HEK293T (cell line): Measurements from ENCODE around the gene CCSER1.

Experiments used
- ARNT ChIP-seq: fragments of 450-650 bp; IDR thresholded peaks from 2 replicates; pipeline ENCODE4 v1.6.1; 2017; ENCODE audit warnings: mild to moderate bottlenecking
- BHLHE40 ChIP-seq: fragments of 450-650 bp; IDR thresholded peaks from 2 replicates; pipeline ENCODE4 v1.6.1; 2016; ENCODE audit warnings: mild to moderate bottlenecking, moderate library complexity, borderline replicate concordance
- CTBP1 ChIP-seq: fragments of 450-650 bp; IDR thresholded peaks from 2 replicates; pipeline ENCODE4 v1.6.1; 2016; ENCODE audit warnings: borderline replicate concordance
- ELF4 ChIP-seq: fragments of 450-650 bp; IDR thresholded peaks from 2 replicates; pipeline ENCODE4 v1.6.1; 2017; ENCODE audit warnings: antibody characterized with exemption
- FOXA1 ChIP-seq: fragments of 450-650 bp; IDR thresholded peaks from 2 replicates; pipeline ENCODE4 v1.6.1; 2016; ENCODE audit warnings: mild to moderate bottlenecking
- FOXK2 ChIP-seq: fragments of 450-650 bp; IDR thresholded peaks from 2 replicates; pipeline ENCODE4 v1.6.1; 2016; ENCODE audit warnings: mild to moderate bottlenecking
- FOXM1 ChIP-seq: fragments of 450-650 bp; IDR thresholded peaks from 2 replicates; pipeline ENCODE4 v1.6.1; 2017; ENCODE audit warnings: mild to moderate bottlenecking, borderline replicate concordance
- HDGF ChIP-seq: fragments of 450-650 bp; IDR thresholded peaks from 2 replicates; pipeline ENCODE4 v1.6.1; 2017; ENCODE audit warnings: antibody characterized with exemption, borderline replicate concordance
- L3MBTL2 ChIP-seq: fragments of 450-650 bp; conservative IDR thresholded peaks from 2 replicates; pipeline ENCODE4 v1.6.1; 2016; ENCODE audit warnings: mild to moderate bottlenecking
- NFRKB ChIP-seq: fragments of 450-650 bp; IDR thresholded peaks from 2 replicates; pipeline ENCODE4 v1.6.1; 2016; ENCODE audit warnings: mild to moderate bottlenecking, moderate library complexity
- SP1 ChIP-seq: fragments of 450-650 bp; IDR thresholded peaks from 2 replicates; pipeline ENCODE4 v1.6.1; 2017
- TARDBP ChIP-seq: fragments of 450-650 bp; IDR thresholded peaks from 2 replicates; pipeline ENCODE4 v1.6.1; 2016
- ZNF384 ChIP-seq: fragments of 450-650 bp; IDR thresholded peaks from 2 replicates; pipeline ENCODE4 v1.6.1; 2016

DNA sequence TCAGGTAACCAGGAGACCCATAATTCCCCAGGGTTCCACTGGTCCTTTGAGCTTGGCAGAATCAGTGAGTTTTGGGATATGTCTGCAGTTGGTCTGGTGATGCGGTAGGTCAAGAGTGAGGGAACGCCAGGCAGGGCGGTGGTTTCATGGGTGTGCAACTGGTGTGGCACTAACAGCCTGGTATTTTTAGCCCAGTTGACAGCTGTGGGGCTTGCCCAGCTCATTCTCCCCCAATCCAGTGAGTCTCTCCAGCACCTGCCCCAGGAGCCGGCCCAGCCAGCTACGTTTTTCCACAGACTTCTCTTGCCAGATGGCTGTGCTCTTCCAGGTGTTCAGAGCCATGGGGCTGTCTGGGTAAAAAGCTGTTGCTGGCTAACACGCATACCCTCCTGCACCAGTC is 1019.9 kb downstream of the CCSER1 start:
- no peak for TF ChIP-seq FOXM1
- TF ChIP-seq BHLHE40 = no peak
- no peak for TF ChIP-seq ELF4
- TF ChIP-seq FOXA1 = no peak
- no peak for TF ChIP-seq TARDBP
- TF ChIP-seq CTBP1 = no peak
- no peak for TF ChIP-seq ARNT
- no peak for TF ChIP-seq SP1
- TF ChIP-seq FOXK2 = no peak
- TF ChIP-seq ZNF384 = no peak
- TF ChIP-seq HDGF = no peak
- no peak for TF ChIP-seq NFRKB
- TF ChIP-seq L3MBTL2 = no peak
